Upper lobe of left lung (tissue), 6 donors: ENCODE results near the gene TXNDC2. TPM values are rescaled to one million over a fixed set of nuclear protein-coding genes. Genes with fewer than 3 reads are reported as not detected.

Experiments used
- ATAC-seq, 2 donors: fragments of 200-7000 bp; cut with Tn5 transposase; one replicate each; pipeline ENCODE4 v1.9.1; 2022; ENCODE audit warnings: mild to moderate bottlenecking in 2 of 2, moderate library complexity in 2 of 2; ENCODE audit not compliant: low FRiP score in 2 of 2
- DNase-seq, 2 donors: peaks; one replicate each; pipeline ENCODE4 v3.0.0-alpha.2; 2019 to 2020
- H3K27ac ChIP-seq, 4 donors: fragments of 200-600 bp; sonication (generic); one replicate each; pipeline ENCODE4 v1.5.1; 2016 to 2019
- H3K27me3 ChIP-seq, 4 donors: fragments of 200-600 bp; sonication (generic); one replicate each; pipeline ENCODE4 v1.5.1; 2017 to 2019
- H3K36me3 ChIP-seq, 4 donors: fragments of 200-600 bp; sonication (generic); one replicate each; pipeline ENCODE4 v1.5.1; 2016 to 2019
- H3K4me1 ChIP-seq, 4 donors: fragments of 200-600 bp; sonication (generic); one replicate each; pipeline ENCODE4 v1.5.1; 2018 to 2019
- H3K4me3 ChIP-seq, 4 donors: fragments of 200-600 bp; sonication (generic); one replicate each; pipeline ENCODE4 v1.5.1; 2017 to 2019; ENCODE audit warnings: mild to moderate bottlenecking in 2 of 4, moderate library complexity in 1 of 4
- H3K9me3 ChIP-seq, 4 donors: fragments of 200-600 bp; sonication (generic); one replicate each; pipeline ENCODE4 v1.5.1; 2018 to 2019
- EP300 ChIP-seq, 4 donors: sonication (generic); formaldehyde crosslinking; IDR thresholded peaks; one replicate each; pipeline ENCODE4 v1.5.1; 2017; ENCODE audit warnings: antibody characterized with exemption in 4 of 4, control low read depth in 2 of 4
- POLR2A ChIP-seq, 4 donors: fragments of 450-650 bp; IDR thresholded peaks; one replicate each; pipeline ENCODE4 v1.5.1; 2016 to 2017; ENCODE audit warnings: antibody characterized with exemption in 4 of 4, mild to moderate bottlenecking in 2 of 4
- POLR2AphosphoS5 ChIP-seq, 2 donors: sonication (generic); formaldehyde crosslinking; IDR thresholded peaks; one replicate each; pipeline ENCODE4 v1.5.1; 2017; ENCODE audit warnings: antibody characterized with exemption in 2 of 2
- WGBS, 2 donors: methylation state at CpG; one replicate each; pipeline ENCODE4 v1.1.5; 2017 to 2018; 5-methylcytosine and 5-hydroxymethylcytosine counted together
- total RNA-seq, 6 donors: library from RNA; depleted of rRNA in 4 of 6; stranded (reverse); fragments of >200 nt in 4 of 6; gene quantifications; one replicate each; pipeline versions ENCODE4 v1.1.0 to v1.2.1, GENCODE V29; 2016 to 2021
- TF ChIP-seq, protein P1 (sequence below), 6 experiments: fragments of 450-650 bp in 4 of 6; fragments of 200-600 bp in 2 of 6; sonication (generic) in 2 of 6; IDR thresholded peaks; one replicate each; pipeline ENCODE4 v1.5.1; 2016 to 2019; ENCODE audit warnings: antibody characterized with exemption in 6 of 6
- donor health status: DM: no; HTN: no; CAD: no; lungs with moderate emphysema.
- donor health status: DM: no; HTN: yes; CAD: no; lungs with severe emphysema.

Gene TXNDC2
- total RNA-seq, 6 donors from 2014 or later: 0.30 to 0.49 (median 0.33) TPM; not detected in 3

GRCh38 chr18:9863282-9863681 lies 22.5 kb upstream of the TXNDC2 start:
- peaks cover 0 to 14% (median 3%) of the 10 kb centered on the region in 4 donors for H3K4me1 ChIP-seq
- H3K27me3 ChIP-seq: no peaks in the 10 kb centered on the region
- H3K4me3 ChIP-seq: no peak overlapping the region
- TF ChIP-seq POLR2AphosphoS5 (IDR thresholded peaks at IDR 0.05): no peak
- TF ChIP-seq, protein P1, sequence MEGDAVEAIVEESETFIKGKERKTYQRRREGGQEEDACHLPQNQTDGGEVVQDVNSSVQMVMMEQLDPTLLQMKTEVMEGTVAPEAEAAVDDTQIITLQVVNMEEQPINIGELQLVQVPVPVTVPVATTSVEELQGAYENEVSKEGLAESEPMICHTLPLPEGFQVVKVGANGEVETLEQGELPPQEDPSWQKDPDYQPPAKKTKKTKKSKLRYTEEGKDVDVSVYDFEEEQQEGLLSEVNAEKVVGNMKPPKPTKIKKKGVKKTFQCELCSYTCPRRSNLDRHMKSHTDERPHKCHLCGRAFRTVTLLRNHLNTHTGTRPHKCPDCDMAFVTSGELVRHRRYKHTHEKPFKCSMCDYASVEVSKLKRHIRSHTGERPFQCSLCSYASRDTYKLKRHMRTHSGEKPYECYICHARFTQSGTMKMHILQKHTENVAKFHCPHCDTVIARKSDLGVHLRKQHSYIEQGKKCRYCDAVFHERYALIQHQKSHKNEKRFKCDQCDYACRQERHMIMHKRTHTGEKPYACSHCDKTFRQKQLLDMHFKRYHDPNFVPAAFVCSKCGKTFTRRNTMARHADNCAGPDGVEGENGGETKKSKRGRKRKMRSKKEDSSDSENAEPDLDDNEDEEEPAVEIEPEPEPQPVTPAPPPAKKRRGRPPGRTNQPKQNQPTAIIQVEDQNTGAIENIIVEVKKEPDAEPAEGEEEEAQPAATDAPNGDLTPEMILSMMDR (IDR thresholded peaks at IDR 0.05): no peak
- peaks cover 0 to 11% (median 4%) of the 10 kb centered on the region in 4 donors for H3K9me3 ChIP-seq
- no peak for DNase-seq
- 74 to 79% methylated on average over 2 of the region's 2 CpGs for WGBS, 2 donors
- H3K36me3 ChIP-seq: peaks cover 0 to 9% (median 2%) of the 10 kb centered on the region in 4 donors
- H3K27ac ChIP-seq: no peak overlapping the region
- ATAC-seq: no peak

DNA sequence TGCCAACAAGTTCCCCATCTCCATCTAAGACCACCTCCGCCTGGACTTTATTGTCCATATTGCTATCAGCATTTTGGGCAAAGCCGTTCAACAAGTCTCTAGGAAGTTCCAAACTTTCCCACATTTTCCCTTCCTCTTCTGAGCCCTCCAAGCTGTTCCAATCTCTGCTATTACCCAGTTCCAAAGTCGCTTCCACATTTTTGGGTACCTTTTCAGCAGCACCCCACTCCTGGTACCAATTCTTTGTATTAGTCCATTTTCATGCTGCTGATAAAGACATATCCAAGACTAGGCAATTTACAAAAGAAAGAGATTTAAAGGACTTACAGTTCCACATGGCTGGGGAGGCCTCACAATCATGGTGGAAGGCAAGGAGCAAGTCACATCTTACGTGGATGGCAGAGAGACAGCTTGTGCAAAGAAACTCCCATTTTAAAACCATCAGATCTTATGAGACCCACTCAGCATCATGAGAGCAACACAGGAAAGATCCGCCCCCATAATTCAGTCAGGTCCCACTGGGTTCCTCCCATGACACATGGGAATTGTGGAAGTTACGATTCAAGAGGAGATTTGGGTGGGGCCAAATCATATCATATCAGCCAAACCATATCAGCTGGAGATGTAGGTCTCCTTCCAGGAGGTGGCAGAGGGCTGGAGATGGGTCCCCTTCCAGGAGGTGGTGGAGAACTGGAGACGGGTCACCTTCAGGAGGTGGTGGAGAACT lies 19.8 kb upstream of the TXNDC2 start:
- H3K27ac ChIP-seq: no peak overlapping the region
- ATAC-seq: no peak
- H3K4me3 ChIP-seq: no peak overlapping the region
- peaks cover 0 to 11% (median 4%) of the 10 kb centered on the region in 4 donors for H3K9me3 ChIP-seq
- H3K27me3 ChIP-seq: no peaks in the 10 kb centered on the region
- 89 to 90% methylated on average over 7 of the region's 7 CpGs for WGBS, 2 donors
- H3K36me3 ChIP-seq: no peaks in the 10 kb centered on the region
- no peak for DNase-seq
- TF ChIP-seq EP300 (IDR thresholded peaks at IDR 0.05) (no peak), POLR2AphosphoS5 (IDR thresholded peaks at IDR 0.05) (no peak), POLR2A (IDR thresholded peaks at IDR 0.05) (no peak)
- TF ChIP-seq, protein P1 (IDR thresholded peaks at IDR 0.05): no peak
- peaks cover 9 to 23% (median 13%) of the 10 kb centered on the region in 4 donors for H3K4me1 ChIP-seq

GRCh38 chr18:9866627-9867026 lies 19.1 kb upstream of the TXNDC2 start:
- TF ChIP-seq POLR2AphosphoS5 (IDR thresholded peaks at IDR 0.05): no peak
- no peak for TF ChIP-seq EP300 (IDR thresholded peaks at IDR 0.05)
- no peak for TF ChIP-seq POLR2A (IDR thresholded peaks at IDR 0.05)
- TF ChIP-seq, protein P1 (IDR thresholded peaks at IDR 0.05): no peak
- Histone ChIP-seq H3K9me3 (peaks cover 0 to 11% (median 4%) of the 10 kb centered on the region in 4 donors), H3K27ac (no peak overlapping the region), H3K4me3 (no peak overlapping the region), H3K4me1 (peaks cover 9 to 23% (median 11%) of the 10 kb centered on the region in 4 donors), H3K36me3 (no peaks in the 10 kb centered on the region), H3K27me3 (no peaks in the 10 kb centered on the region)
- ATAC-seq (peak in 1 of 2 donors; percentile 42), DNase-seq (no peak)
- WGBS, 2 donors: 65 to 89% methylated on average over 3 of the region's 3 CpGs

DNA sequence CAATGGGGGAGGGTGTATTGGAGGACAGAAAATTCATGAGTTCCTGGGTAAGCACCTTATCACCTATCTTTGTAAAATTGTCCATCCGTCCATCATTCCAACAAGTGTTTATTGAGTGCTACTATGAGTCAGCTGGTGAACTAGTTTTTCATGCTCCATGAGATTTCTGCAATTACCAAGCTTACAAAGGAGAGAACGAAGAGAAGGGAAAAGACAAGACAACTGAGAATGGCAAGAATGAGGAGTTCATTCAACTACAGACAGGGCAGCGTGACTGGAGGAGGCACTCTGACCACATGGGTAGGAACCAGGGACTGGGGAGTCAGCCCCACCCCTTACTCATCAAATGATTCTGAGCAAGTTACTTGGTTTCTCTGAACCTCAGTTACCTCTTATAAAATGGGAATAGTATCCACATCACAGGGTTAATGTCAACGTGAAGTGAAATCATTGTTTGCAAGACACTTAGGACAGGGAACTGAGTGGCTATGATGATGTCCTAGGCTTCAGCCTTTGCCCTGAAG lies 18.6 kb upstream of the TXNDC2 start:
- Histone ChIP-seq H3K9me3 (peaks cover 0 to 11% (median 4%) of the 10 kb centered on the region in 4 donors), H3K36me3 (no peaks in the 10 kb centered on the region), H3K4me1 (peaks cover 9 to 23% (median 11%) of the 10 kb centered on the region in 4 donors), H3K27me3 (no peaks in the 10 kb centered on the region), H3K4me3 (no peak overlapping the region), H3K27ac (no peak overlapping the region)
- TF ChIP-seq POLR2AphosphoS5 (IDR thresholded peaks at IDR 0.05): no peak
- TF ChIP-seq POLR2A (IDR thresholded peaks at IDR 0.05): no peak
- WGBS, 2 donors: 71 to 85% methylated on average over 4 of the region's 4 CpGs
- DNase-seq (no peak), ATAC-seq (peak in 1 of 2 donors; percentile 35)

- Histone ChIP-seq H3K9me3 (peaks cover 0 to 11% (median 4%) of the 10 kb centered on the region in 4 donors), H3K36me3 (no peaks in the 10 kb centered on the region), H3K27ac (no peak overlapping the region), H3K4me1 (peaks cover 9 to 23% (median 11%) of the 10 kb centered on the region in 4 donors), H3K4me3 (no peak overlapping the region), H3K27me3 (no peaks in the 10 kb centered on the region)
- TF ChIP-seq EP300 (IDR thresholded peaks at IDR 0.05) (no peak), POLR2AphosphoS5 (IDR thresholded peaks at IDR 0.05) (no peak), POLR2A (IDR thresholded peaks at IDR 0.05) (no peak)
- TF ChIP-seq, protein P1 (IDR thresholded peaks at IDR 0.05): no peak
- DNase-seq: no peak
- WGBS, 2 donors: 64 to 74% methylated on average over 6 of the region's 6 CpGs
- no peak for ATAC-seq
These were observed 16.7 kb upstream of the TXNDC2 start for GRCh38 chr18:9868857-9869714.
